Glomerular visceral epithelial cell (primary cell): Measurements from ENCODE around the gene GPC2.
"Not testable (repeated sequence)": the region's sequence is repeated elsewhere in the genome, so short reads cannot be mapped to it uniquely, and the experiment has no call there.

Experiments
- DNase-seq: peaks from one replicate; pipeline ENCODE4 v3.0.0-alpha.2; 2016; ENCODE audit errors: extremely low spot score

GPC2 gene

DNA sequence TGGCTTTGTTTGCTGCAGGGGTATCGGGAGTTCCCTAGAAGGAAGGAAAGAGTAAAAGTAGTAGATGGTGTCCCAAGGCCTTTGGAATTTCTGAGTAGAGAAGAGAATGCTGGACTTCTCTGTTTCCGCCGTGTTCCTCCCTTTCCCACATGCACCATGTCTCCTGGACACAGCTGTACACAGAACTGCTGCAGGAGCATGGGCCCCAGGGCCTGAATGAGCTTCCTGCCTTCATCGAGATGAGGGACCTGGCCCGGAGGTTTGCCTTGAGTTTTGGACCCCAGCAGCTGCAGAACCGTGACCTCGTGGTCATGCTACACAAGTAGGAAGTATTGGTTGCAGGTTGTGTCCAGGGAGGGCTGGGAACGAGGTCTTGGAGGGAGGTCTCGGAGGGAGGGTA lies 27.3 kb upstream of the GPC2 start:
- DNase-seq: no peak

DNA sequence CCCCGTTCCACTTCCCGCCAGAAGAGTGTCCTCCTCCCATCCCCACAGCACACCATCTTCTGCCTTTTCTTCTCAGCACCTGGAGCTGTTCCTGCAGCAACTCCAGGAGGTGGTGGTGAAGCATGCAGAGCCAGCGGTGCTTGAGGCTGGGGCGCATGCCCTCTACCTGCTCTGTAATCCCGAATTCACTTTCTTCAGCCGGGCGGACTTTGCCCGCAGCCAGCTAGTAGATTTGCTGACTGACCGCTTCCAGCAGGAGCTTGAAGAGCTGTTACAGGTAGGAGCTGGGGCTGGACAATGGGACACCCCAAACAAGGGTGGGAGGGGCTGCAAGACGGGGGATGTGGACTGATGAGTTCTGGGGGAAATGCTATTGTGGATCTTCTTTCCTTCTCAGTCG lies 23.5 kb upstream of the GPC2 start:
- no peak for DNase-seq

DNA sequence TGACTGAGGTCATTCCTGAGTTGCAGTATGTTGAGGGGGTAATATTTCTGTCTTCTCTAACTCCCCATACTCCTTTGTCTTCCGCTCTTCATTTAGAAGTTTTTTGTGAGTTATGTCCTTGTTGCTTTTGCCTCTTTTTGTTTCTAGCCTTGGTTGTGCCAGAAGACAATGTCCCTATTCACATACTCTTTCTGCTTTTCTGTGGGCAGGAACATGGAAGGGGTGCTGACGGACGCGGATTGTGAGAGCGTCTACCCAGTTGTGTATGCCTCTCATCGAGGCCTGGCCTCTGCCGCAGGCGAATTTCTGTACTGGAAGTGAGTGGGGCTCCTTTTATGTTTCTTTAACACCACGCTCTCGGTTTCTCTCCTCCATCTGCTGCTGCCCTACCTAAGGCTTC lies 21.1 kb upstream of the GPC2 start:
- DNase-seq: no peak

DNA sequence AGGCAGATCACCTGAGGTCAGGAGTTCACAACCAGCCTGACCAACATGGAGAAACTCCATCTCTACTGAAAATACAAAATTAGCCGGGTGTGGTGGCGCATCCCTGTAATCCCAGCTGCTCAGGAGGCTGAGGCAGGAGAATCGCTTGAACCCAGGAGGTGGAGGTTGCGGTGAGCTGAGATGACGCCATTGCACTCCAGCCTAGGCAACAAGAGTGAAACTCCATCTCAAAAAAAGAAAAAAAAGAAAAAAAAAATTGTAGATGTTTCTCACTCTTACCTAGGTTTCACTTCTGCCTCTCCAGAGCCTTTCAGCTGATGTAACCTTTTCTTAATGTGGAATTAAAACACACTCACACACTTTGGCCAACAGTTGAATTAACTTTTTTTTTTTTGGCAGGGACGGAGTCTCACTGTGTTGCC lies 18.7 kb upstream of the GPC2 start:
- DNase-seq: not testable (repeated sequence)

DNA sequence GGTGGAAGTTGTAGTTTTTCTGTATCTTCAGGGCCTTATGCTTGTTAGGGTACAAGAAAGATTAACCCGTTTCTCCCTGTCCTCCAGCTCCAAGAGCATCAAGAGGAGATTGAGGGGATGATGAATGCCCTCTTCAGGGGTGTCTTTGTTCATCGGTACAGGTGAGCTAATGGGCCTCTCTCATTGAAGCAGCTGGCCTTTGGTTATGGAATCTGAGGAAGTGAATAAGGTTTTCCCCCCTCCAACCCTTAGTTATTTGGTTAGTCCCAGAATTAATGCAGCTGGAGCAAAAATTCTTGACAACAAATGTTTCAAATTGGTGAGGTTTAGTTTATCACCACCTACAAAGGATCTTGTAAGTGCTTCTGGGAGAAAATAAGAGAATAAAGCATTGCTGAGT lies 18.0 kb upstream of the GPC2 start:
- DNase-seq: no peak

DNA sequence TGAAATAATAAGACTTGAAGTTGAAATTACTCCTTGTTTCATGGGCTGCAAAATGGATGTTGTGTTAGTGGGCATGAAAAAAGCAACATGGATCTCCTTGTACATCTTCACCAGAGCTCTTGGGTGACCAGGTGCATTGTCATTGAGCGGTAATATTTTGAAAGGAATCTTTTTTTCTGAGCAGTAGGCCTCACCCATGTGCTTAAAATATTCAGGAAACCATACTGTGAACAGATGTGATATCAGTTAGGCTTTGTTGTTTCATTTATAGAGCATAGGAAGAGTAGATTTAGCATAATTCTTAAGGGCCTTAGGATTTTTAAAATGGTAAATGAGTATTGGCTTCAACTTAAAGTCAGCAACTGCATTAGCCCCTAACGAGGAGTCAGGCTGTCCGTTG lies 15.8 kb upstream of the GPC2 start:
- DNase-seq: no peak

DNA sequence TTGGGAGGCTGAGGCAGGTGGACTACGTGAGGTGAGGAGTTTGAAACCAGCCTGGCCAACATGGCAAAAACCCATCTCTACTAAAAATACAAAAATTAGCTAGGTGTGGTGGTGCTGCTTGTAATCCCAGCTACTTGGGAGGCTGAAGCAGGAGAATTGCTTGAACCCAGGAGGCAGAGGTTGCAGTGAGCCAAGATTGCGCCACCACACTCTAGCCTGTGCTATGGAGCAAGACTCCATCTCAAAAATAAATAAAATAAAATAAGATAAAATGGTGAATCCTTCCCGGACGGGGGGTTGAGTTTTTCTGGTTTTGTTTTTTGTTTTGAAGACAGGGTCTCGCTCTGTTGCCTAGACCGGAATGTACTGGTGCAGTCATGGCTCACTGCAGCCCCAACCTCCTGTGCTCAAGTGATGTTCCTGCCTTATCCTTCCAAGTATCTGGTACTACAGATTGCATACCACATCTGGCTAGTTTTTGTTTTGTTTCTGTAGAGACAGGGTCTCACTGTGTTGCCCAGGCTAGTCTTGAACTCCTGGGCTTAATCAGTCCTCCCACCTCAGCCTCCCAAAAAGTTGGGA lies 15.2 kb upstream of the GPC2 start:
- DNase-seq: not testable (repeated sequence)

DNA sequence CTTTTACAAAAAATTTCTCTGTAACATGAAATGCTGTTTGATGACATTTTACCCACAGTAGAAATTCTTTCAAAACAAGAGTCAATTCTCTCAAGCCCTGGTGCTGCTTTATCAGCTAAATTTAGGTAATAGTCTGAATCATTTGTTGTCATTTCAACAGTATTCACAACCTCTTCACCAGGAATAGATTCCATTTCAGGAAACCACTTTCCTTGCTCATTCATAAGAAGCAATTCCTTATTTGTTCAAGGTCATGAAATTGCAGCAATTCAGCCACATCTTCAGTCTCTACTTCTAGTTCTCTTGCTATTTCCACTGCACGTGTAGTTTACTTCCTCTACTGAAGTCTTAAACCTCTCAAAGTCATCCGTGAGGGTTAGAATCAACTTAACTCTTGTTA lies 14.6 kb upstream of the GPC2 start:
- no peak for DNase-seq

DNA sequence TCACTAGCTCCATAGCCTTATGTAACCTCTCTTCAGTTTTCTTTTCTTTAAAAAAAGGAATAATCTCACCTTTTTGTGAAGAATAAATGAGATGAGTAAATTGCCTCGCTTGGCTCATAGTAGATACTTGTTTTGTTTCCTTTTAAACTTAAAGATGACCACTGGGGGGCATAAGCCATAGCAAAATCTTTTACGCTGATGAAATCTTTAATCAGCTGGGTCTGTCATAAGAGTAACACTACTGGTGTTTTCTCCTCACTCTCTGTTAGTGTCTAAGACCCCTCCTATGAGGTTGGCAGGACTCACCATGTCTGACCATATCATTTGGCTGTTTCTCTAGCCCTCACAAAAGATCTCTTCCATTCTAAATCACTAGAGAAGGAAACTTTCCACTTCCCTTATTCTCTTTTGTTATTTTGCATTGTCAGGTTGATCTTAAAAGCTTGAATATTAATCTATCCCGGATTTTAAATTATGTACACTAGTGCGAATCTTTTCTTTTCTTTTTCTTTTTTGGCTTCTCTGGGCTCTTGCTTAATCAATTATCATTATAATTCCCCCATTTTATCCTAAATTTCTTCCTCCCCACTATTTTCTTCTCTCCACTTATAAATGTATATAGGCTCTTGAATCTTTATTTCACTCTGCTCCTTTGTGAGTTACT lies 13.0 kb upstream of the GPC2 start:
- no peak for DNase-seq

DNA sequence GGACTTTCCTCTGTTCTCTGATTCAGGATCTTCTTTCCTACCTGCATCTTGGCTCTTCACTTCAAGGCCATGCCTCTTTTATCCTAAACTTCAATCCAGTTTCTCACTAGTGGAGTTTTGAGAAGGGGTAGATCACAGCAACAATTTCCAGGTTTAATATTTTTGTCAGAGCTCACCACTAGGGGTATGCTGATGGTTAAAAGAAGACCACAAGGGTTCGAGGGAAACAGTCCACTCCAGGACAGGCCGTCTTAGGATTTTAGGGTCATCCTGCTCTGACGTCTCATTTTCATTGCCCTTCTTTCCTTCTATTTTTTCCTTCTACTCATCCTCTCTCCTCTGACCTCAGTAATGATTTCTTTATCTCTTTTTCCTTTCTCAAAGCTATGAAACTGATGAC lies 11.9 kb upstream of the GPC2 start:
- DNase-seq: no peak

DNA sequence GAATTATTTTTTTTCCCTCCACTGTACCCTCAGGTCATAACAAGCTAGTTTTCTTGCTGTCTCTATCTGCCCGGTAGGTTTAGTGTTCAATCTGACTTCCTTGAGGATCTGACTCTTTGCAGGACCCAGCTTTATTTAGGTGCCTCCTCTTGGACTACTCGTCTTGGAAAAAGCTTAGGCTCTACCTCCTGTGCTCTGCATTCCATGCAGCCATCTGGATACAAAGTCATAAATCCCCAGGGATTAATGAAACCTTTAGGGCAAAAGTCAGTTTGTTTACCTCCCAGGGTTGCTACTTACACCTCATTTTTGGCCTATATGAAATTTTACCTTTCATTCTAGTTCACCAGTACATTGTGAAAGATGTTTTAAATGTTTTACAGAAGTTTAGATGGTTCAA lies 8.5 kb upstream of the GPC2 start:
- DNase-seq: no peak

DNA sequence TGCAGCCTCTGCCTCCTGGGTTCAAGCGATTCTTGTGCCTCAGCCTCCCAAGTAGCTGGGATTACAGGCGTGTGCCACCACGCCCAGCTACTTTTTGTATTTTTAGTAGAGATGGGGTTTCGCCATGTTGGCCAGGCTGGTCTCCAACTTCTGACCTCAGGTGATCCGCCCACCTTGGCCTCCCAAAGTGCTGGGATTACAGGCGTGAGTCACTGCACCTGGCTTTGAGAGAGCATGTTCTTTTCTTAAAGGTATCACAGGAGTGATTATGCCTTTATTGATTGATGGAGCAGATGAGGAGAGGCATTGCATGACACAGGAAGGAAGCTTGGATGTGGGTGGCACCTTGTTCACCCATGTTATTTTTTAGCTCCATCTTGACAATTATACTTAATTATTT lies 5.9 kb upstream of the GPC2 start:
- not testable (repeated sequence) for DNase-seq

DNA sequence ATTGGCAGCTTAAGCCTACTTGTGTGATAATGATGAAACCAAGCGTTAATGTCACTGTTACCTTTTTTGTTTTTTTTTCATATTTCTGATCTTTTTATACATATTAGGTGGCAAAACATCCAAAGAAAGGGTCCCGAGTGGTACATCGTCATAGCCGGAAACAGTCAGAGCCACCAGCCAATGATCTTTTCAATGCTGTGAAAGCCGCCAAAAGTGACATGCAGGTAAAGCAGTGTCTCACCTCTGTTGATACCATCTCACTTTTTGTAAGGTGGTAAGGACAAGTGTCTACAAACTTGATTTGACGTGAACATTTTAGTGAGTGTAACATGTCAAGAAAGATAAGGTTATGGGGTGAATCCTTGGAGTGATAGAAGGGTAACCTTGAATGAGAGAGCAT lies 5.4 kb upstream of the GPC2 start:
- not testable (repeated sequence) for DNase-seq

DNA sequence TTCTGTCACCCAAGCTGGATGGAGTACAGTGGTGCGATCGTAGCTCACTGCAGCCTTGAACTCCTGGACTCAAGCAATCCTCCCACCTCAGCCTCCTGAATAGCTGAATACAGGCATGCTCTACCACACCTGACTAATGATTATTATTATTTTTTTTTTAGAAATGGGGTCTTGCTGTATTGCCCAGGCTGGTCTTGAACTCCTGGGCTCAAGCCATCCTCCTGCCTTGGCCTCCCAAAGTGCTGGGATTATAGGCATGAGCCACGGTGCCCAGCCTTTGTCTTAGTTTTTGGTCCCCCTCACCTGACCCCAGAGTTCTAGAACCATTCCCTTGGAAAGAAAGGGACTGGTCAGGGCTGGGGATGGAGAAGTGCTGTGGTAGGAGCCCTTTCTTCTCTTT lies 2.9 kb upstream of the GPC2 start:
- DNase-seq: not testable (repeated sequence)

DNA sequence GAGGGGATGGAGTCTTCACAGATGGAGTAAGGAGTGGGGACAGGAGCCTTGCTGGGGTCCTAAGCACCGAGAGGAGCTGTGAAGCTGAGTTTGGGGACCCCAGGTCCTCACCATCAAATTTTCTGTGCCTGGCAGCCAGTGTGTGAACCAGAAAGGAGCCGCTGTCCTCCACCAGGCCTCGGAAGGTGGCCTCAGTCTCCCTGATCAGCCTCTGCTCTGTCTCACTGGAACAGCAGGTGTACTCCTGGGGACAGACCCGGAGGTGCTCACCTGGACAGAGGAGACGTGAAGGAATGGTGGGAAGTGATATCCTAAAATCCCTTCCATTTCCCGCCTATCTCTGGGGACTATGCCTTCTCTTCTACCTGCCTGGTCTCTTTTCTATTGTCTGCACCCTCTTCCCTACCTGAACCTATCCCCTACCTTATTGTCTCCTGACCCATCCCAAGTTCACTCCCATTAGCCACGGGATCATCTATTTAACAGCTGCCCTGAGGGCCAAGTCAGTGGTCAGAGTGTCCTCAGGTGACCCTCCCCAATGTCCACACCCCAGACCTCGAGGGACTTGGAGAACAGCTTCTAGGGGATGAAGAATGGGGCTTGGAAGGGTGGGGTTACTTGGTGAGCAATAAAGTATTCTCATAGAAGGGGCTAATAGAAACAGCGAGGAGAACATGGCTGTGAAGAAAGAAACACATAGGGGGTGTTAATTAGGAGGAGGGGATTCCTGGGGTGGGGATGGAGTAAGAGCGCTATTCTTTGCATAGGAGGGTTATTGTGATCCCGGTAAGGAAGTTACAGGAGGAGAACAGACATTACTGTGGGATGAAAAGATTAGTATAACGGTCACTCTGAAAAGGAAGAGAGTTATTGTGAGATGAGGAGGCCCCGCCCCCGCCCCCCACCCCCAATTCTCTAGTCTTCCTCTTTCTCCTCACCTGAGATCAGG lies 811 bp downstream of the GPC2 start:
- no peak for DNase-seq

DNA sequence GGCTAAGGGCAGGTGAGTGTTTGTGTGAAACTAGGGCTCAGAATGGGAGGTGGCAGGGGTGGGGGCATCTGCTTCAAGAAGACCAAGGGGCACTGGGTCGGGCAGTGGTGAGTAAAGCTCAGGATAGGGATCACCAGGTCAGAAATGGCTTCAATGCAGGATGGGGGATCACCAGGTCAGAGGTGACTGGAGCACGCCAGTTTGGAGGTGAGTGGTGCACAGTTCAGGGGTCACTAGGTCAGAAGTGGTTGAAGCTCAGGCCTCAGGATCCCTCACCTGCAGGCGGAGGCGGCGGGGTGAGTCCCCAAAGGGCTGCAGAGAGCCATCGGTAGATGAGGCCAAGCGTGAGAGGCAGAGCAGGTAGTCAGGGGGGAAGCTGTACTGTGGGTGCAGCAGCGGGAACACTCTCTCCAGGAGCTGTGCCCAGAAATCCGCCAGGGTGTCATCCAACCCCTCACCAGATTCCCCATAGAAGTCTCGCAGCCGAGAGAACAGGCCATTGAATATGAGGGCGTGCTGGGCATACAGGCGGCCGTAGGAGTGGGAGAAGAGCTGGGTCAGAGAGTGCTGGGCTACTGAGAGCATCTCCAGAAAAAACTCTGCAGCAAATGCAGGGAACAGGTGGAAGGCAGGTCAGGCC lies 1.8 kb downstream of the GPC2 start:
- DNase-seq: no peak

DNA sequence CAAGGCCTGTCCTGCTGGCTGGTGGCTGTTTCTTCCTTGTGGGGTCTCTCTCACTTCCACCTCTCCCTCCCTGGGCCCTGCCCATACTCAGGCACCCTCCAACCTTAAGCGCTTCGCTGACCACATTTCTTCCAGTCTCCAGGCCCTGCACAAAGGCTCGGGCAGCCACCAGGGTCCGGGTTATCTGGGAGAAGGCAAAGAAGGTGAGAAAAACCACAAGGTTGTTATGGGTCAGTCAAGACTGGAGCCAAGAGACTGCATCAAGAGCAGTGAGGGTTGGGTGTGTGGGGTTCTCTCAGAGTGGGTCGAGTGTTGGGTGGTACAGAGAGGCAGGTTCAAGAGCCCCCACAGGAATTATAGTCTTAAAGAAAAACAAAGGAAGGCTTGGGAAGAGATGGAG lies 2.6 kb downstream of the GPC2 start:
- DNase-seq: no peak

DNA sequence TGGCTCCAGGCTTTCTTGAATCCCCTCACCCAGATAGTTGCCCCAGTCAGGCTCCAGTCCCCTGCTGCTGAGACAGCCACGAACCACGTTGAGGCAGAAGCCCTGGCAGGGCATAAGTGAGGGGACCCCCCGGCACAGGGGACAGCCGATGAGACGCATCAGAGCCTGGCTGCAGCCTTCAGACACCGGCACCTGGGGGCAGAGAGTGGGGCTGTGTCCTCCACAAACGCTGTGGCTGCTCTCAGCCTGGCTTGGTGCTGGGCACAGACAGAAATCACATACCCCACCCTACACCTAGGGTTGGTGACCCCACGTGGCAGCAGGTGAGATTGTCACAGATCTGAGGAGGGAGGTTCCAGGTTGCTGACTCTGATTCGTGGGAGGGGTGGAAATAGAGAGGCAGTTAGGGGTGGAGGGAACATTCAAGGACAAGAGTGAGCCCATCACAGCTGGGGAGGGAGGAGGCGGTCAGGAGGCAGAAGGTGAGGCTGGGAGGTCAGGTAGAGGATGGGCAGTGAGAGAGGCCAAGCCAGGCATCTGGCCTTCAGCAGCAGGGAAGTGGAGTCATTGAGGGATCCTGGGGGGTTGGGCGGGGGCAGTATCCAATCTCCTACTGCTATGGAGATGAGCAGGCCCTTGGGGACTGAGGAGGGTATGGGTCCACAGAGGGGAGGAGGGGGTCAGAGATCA lies 3.2 kb downstream of the GPC2 start:
- DNase-seq: no peak

DNA sequence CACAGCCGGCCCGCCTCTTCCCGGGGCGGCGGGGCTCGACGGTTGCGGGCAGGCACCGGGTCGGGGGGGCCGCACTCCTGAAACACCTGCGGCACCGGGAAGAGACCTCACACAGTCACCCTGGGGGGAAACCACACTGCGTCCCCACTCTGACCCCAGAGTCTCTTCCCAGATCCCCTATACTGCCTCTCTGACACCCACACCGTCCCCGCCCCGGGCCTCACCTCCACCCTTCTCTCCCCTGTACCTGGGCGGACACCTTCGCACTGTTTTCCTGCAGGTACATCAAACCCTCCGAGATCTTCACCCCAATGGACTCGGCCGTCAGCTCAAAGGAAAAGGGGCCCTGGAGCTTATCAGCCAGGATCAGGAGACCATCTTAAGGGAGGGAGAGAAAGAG lies 5.3 kb downstream of the GPC2 start:
- DNase-seq: no peak

DNA sequence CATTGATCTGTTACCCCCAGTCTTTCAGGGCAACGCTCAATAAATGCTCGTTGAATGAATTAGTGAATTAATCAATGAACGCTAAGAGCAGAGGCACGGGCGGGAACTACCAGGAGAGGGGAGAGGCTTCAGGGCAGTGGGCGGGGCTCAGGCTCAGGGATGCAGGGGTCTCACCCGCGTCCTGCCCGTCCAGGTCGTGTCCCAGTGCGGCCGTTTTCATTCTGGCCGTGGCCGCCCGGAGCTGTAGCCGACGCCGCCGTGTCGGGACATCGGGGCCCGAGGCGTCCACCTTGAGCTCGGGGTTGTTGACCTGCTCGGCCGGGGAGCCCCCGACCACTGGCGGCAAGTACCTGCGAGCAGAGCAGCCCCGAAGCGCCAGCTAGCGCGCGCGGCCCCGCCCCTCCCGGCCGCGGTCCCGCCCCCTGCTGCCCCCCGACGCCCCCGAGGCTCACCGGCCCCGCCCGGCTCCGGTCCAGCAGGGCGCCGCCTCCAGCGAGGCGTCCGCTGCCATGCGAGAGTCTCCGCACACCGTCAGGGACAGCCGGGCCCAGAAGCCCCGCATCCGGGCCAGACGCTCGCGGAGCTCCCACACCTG lies 6.0 kb downstream of the GPC2 start:
- no peak for DNase-seq

DNA sequence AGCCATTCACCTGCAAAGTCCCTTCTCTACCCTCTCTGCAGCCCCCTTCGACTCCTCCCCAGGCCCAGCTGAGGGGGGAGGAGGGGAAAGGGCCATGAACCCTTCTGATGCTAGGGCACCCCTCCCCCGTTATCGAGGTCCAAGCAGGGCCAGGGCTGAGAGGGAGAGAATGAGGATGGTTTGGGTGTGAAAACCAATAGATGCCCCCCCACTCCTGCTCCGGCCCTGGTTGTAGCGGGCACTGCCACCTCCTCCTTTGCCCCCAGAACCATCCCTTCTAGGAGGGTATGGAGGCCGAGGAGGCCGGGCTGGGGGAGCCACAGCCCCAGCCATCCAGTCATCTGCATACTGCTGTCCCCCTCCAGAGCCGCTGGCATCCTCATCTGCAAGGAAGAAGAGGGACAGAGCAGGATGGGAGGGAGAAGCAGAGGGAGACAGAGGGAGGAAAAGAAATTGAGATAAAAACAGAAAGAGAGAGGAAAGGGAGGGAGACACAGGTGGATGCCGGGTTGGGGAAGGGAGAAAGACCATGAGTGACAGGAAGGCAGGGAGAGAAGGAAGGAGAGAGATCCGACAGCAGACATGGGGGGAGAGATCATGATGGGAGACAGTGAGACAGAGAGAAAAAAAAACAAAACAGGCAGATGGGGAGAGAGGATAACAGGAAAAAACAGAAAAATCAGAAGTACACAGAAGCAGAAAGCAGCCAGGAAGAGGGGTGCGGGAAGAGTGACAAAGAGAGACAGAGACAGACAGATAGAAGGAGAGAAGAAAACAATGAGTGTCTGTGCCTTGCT lies 6.9 kb downstream of the GPC2 start:
- no peak for DNase-seq
